SH-SY5Y (cell line): Measurements from ENCODE around the gene CD86.

Source experiments
- GATA2 ChIP-seq: IDR thresholded peaks from 2 replicates; pipeline ENCODE4 v1.6.1; 2011; ENCODE audit warnings: mild to moderate bottlenecking, low read depth, low read length
- GATA3 ChIP-seq: IDR thresholded peaks from 2 replicates; pipeline ENCODE4 v1.6.1; 2011; ENCODE audit warnings: low read depth, mild to moderate bottlenecking, low read length, moderate library complexity

DNA sequence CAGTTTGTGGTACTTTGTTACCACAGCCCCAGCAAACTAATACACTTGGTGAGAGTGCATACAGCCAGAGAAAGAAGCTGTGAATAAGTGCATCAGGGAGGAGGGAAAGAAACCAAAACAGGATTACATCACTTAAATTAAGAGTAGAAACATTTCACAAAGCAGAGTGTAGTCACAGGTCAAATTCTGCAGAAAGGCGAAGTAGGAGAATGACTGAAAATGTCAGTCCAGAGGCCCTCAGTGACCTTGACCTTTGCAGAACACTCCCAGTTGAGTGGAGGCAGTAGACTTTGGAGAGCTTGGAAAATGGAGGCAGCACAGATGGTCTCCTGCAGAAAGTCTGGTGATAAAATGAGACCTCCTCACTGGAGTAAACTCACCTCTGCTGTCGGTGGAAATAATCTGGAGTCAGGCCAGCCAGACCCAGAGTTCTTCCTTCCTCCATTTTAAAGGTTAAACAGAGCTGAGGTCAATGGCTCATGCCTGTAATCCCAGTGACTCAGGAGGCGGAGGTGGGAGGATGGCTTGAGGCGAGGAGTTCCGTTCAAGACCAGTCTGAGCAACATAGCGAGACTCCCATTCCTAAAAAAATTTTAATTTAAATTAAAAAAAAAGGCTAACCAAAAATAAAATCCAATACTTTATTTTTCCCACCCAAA, 5.0 kb downstream of the CD86 start:
- no peak for TF ChIP-seq GATA3
- TF ChIP-seq GATA2 = no peak
